ENCODE data around the gene GABPB1. TPM values are rescaled to one million over a fixed set of nuclear protein-coding genes. Genes with fewer than 3 reads are reported as not detected.
A peak's percentile ranks its signal among the peaks of the same experiment; 100 is the strongest.

The GABPB1 gene
- total RNA-seq, 4 donors from 2014 or later: 10.8 to 31.2 (median 20.3) TPM

GRCh38 chr15:50315814-50316630, 39.0 kb downstream of the GABPB1 start:
- Histone ChIP-seq H3K4me3 (no peak overlapping the region), H3K9me3 (no peaks in the 10 kb centered on the region), H3K27ac (no peak overlapping the region), H3K27me3 (no peaks in the 10 kb centered on the region), H3K36me3 (no peaks in the 10 kb centered on the region), H3K4me1 (peaks cover 2% of the 10 kb centered on the region)
- 41% methylated on average over 4 of the region's 4 CpGs for WGBS
- TF ChIP-seq CTCF (IDR thresholded peaks at IDR 0.05) (peak; percentile 40 to 44), POLR2AphosphoS5 (IDR thresholded peaks at IDR 0.05) (no peak), EP300 (IDR thresholded peaks at IDR 0.05) (no peak), POLR2A (IDR thresholded peaks at IDR 0.05) (no peak)
- DNase-seq (ENCODE audit: low spot score in 2 of 2): no peak

GRCh38 chr15:50312636-50313035, 42.4 kb downstream of the GABPB1 start:
- 82% methylated on average over 2 of the region's 2 CpGs for WGBS
- TF ChIP-seq POLR2A (IDR thresholded peaks at IDR 0.05) (no peak), EP300 (IDR thresholded peaks at IDR 0.05) (no peak), CTCF (IDR thresholded peaks at IDR 0.05) (no peak)
- H3K27me3 ChIP-seq: no peaks in the 10 kb centered on the region
- H3K4me3 ChIP-seq: no peak overlapping the region
- no peak overlapping the region for H3K27ac ChIP-seq
- peaks cover 3% of the 10 kb centered on the region for H3K36me3 ChIP-seq
- H3K9me3 ChIP-seq: no peaks in the 10 kb centered on the region
- no peak for DNase-seq (ENCODE audit: low spot score in 2 of 2)
- peaks cover 2% of the 10 kb centered on the region for H3K4me1 ChIP-seq

GRCh38 chr15:50307799-50308198, 47.2 kb downstream of the GABPB1 start:
- H3K36me3 ChIP-seq: peaks cover 3% of the 10 kb centered on the region
- no peak for TF ChIP-seq POLR2AphosphoS5 (IDR thresholded peaks at IDR 0.05)
- TF ChIP-seq EP300 (IDR thresholded peaks at IDR 0.05): no peak
- TF ChIP-seq POLR2A (IDR thresholded peaks at IDR 0.05): no peak
- TF ChIP-seq CTCF (IDR thresholded peaks at IDR 0.05): no peak
- H3K27me3 ChIP-seq: no peaks in the 10 kb centered on the region

GRCh38 chr15:50304836-50305235, 50.2 kb downstream of the GABPB1 start:
- WGBS: 53% methylated on average over 1 of the region's 1 CpG
- TF ChIP-seq EP300 (IDR thresholded peaks at IDR 0.05) (no peak), CTCF (IDR thresholded peaks at IDR 0.05) (no peak), POLR2AphosphoS5 (IDR thresholded peaks at IDR 0.05) (no peak)
- Histone ChIP-seq H3K9me3 (no peaks in the 10 kb centered on the region), H3K27ac (no peak overlapping the region), H3K36me3 (peaks cover 22% of the 10 kb centered on the region), H3K4me1 (no peaks in the 10 kb centered on the region), H3K27me3 (no peaks in the 10 kb centered on the region), H3K4me3 (no peak overlapping the region)
- no peak for DNase-seq (ENCODE audit: low spot score in 2 of 2)

More at GRCh38 chr15:50307799-50308198, 47.2 kb downstream of the GABPB1 start:
- no peak overlapping the region for H3K4me3 ChIP-seq
- H3K27ac ChIP-seq: no peak overlapping the region
- no peak for DNase-seq (ENCODE audit: low spot score in 2 of 2)
- H3K9me3 ChIP-seq: no peaks in the 10 kb centered on the region
- no peaks in the 10 kb centered on the region for H3K4me1 ChIP-seq

GRCh38 chr15:50302581-50302980, 52.4 kb downstream of the GABPB1 start:
- Histone ChIP-seq H3K27me3 (no peaks in the 10 kb centered on the region), H3K4me3 (no peak overlapping the region), H3K9me3 (no peaks in the 10 kb centered on the region), H3K4me1 (no peaks in the 10 kb centered on the region), H3K27ac (no peak overlapping the region), H3K36me3 (peaks cover 38% of the 10 kb centered on the region)
- TF ChIP-seq CTCF (IDR thresholded peaks at IDR 0.05): no peak
- no peak for TF ChIP-seq POLR2A (IDR thresholded peaks at IDR 0.05)
- TF ChIP-seq POLR2AphosphoS5 (IDR thresholded peaks at IDR 0.05): no peak
- no peak for TF ChIP-seq EP300 (IDR thresholded peaks at IDR 0.05)
- no peak for DNase-seq (ENCODE audit: low spot score in 2 of 2)
- 100% methylated on average over 1 of the region's 1 CpG for WGBS

All from suprapubic skin (tissue), 4 donors.